ENCODE data around the gene GPR157. TPM values are rescaled to one million over a fixed set of nuclear protein-coding genes. Genes with fewer than 3 reads are reported as not detected.

GPR157 gene
- total and polyA plus RNA-seq, 2 experiments from 2014 or later: 1.7 to 2.7 TPM

GRCh38 chr1:9071554-9072235 is 57.2 kb downstream of the GPR157 start:
- no peak overlapping the region for H2AFZ ChIP-seq

GRCh38 chr1:9070486-9070885 is 58.4 kb downstream of the GPR157 start:
- no peak overlapping the region for H3K27ac ChIP-seq
- no peaks in the 10 kb centered on the region for H3K79me2 ChIP-seq (ENCODE audit: insufficient read depth)
- in situ Hi-C loops (cut with MboI): no loop called here
- H2AFZ ChIP-seq: no peak overlapping the region
- H3K4me1 ChIP-seq (ENCODE audit: insufficient read depth): peaks cover 23% of the 10 kb centered on the region
- DNase-seq: no peak
- TF ChIP-seq EZH2 (IDR thresholded peaks at IDR 0.05; ENCODE audit: insufficient read depth, poor library complexity, severe bottlenecking) (no peak), EZH2phosphoT487 (IDR thresholded peaks at IDR 0.05; ENCODE audit: insufficient read depth, low read depth) (no peak)
- no peaks in the 10 kb centered on the region for H4K20me1 ChIP-seq (ENCODE audit: insufficient read depth)
- 83 to 89% methylated on average over 7 of the region's 7 CpGs for WGBS, 2 experiments (ENCODE audit: low coverage in 1 of 2, low lambda C conversion rate in 2 of 2, missing lambda C conversion rate in 2 of 2)
- H3K4me3 ChIP-seq: no peak overlapping the region
- H3K9me2 ChIP-seq (ENCODE audit: insufficient read depth): no peaks in the 10 kb centered on the region
- peaks cover 8% of the 10 kb centered on the region; the same call in 1 of the 2 replicates for H3F3A ChIP-seq (ENCODE audit: insufficient read depth)
- H3K36me3 ChIP-seq (ENCODE audit: low read depth): no peaks in the 10 kb centered on the region
- peaks cover 8% of the 10 kb centered on the region; the same call in 1 of the 2 replicates for H3K27me3 ChIP-seq (replicated peaks; ENCODE audit: insufficient read depth)
- no peak overlapping the region for H3K4me2 ChIP-seq (ENCODE audit: unreplicated experiment)
- no peaks in the 10 kb centered on the region for H3K9me3 ChIP-seq (ENCODE audit: low read depth)
- H3K9ac ChIP-seq: no peak overlapping the region

More at GRCh38 chr1:9071554-9072235, 57.2 kb downstream of the GPR157 start:
- no peaks in the 10 kb centered on the region for H3K79me2 ChIP-seq (ENCODE audit: insufficient read depth)
- peaks cover 20% of the 10 kb centered on the region for H3K4me1 ChIP-seq (ENCODE audit: insufficient read depth)
- no peaks in the 10 kb centered on the region for H3K9me2 ChIP-seq (ENCODE audit: insufficient read depth)
- in situ Hi-C loops (cut with MboI): no loop called here
- H3K36me3 ChIP-seq (ENCODE audit: low read depth): no peaks in the 10 kb centered on the region
- 91 to 93% methylated on average over 27 to 50 of the region's 50 CpGs for WGBS, 2 experiments (ENCODE audit: low coverage in 1 of 2, low lambda C conversion rate in 2 of 2, missing lambda C conversion rate in 2 of 2)
- DNase-seq: no peak
- no peaks in the 10 kb centered on the region for H3K9me3 ChIP-seq (ENCODE audit: low read depth)
- TF ChIP-seq EZH2phosphoT487 (IDR thresholded peaks at IDR 0.05; ENCODE audit: insufficient read depth, low read depth) (no peak), EZH2 (IDR thresholded peaks at IDR 0.05; ENCODE audit: insufficient read depth, poor library complexity, severe bottlenecking) (no peak)
- H3K4me2 ChIP-seq (ENCODE audit: unreplicated experiment): no peak overlapping the region
- no peak overlapping the region for H3K4me3 ChIP-seq
- H4K20me1 ChIP-seq (ENCODE audit: insufficient read depth): no peaks in the 10 kb centered on the region
- peaks cover 8% of the 10 kb centered on the region; the same call in 1 of the 2 replicates for H3F3A ChIP-seq (ENCODE audit: insufficient read depth)
- no peak overlapping the region for H3K9ac ChIP-seq
- H3K27ac ChIP-seq: no peak overlapping the region
- H3K27me3 ChIP-seq (replicated peaks; ENCODE audit: insufficient read depth): peaks cover 8% of the 10 kb centered on the region; the same call in 1 of the 2 replicates

- Histone ChIP-seq H3K4me1 (ENCODE audit: insufficient read depth) (peaks cover 30% of the 10 kb centered on the region), H3F3A (ENCODE audit: insufficient read depth) (peaks cover 8% of the 10 kb centered on the region; the same call in 1 of the 2 replicates), H3K9me2 (ENCODE audit: insufficient read depth) (no peaks in the 10 kb centered on the region), H3K36me3 (ENCODE audit: low read depth) (no peaks in the 10 kb centered on the region), H4K20me1 (ENCODE audit: insufficient read depth) (no peaks in the 10 kb centered on the region), H2AFZ (peak within 1 kb of the TSS; percentile 67), H3K9me3 (ENCODE audit: low read depth) (no peaks in the 10 kb centered on the region), H3K4me2 (ENCODE audit: unreplicated experiment) (peak within 1 kb of the TSS; percentile 72), H3K27ac (peak within 1 kb of the TSS; percentile 30; the same call in 1 of the 2 replicates), H3K4me3 (peak within 1 kb of the TSS; percentile 33; the same call in 1 of the 2 replicates), H3K79me2 (ENCODE audit: insufficient read depth) (no peaks in the 10 kb centered on the region), H3K27me3 (replicated peaks; ENCODE audit: insufficient read depth) (peaks cover 6% of the 10 kb centered on the region; the same call in 1 of the 2 replicates), H3K9ac (peak within 1 kb of the TSS; percentile 26; the same call in 1 of the 2 replicates)
- no peak for TF ChIP-seq EZH2 (IDR thresholded peaks at IDR 0.05; ENCODE audit: insufficient read depth, poor library complexity, severe bottlenecking)
- no peak for TF ChIP-seq EZH2phosphoT487 (IDR thresholded peaks at IDR 0.05; ENCODE audit: insufficient read depth, low read depth)
- peak; percentile 58 for DNase-seq
- 29 to 32% methylated on average over 8 of the region's 8 CpGs for WGBS, 2 experiments (ENCODE audit: low coverage in 1 of 2, low lambda C conversion rate in 2 of 2, missing lambda C conversion rate in 2 of 2)
- in situ Hi-C loops (cut with MboI): no loop called here
Measured at GRCh38 chr1:9069326-9070100, 59.4 kb downstream of the GPR157 start, which contains the start of gene SLC2A5. SLC2A5 (minus strand) TSS chr1:9069635; CDS start chr1:9069536, 99 bp downstream.

GRCh38 chr1:9068981-9069325 is 59.9 kb downstream of the GPR157 start:
- no peak for TF ChIP-seq EZH2phosphoT487 (IDR thresholded peaks at IDR 0.05; ENCODE audit: insufficient read depth, low read depth)
- no peak for TF ChIP-seq EZH2 (IDR thresholded peaks at IDR 0.05; ENCODE audit: insufficient read depth, poor library complexity, severe bottlenecking)
- no peaks in the 10 kb centered on the region for H3K9me3 ChIP-seq (ENCODE audit: low read depth)
- 0 out of 2 replicates have a peak, but pooled peaks cover under 1% of the 10 kb centered on the region for H3K27me3 ChIP-seq (replicated peaks; ENCODE audit: insufficient read depth)
- WGBS, 2 experiments (ENCODE audit: low coverage in 1 of 2, low lambda C conversion rate in 2 of 2, missing lambda C conversion rate in 2 of 2): 28 to 42% methylated on average over 4 of the region's 4 CpGs
- peaks cover 35% of the 10 kb centered on the region for H3K4me1 ChIP-seq (ENCODE audit: insufficient read depth)
- no peaks in the 10 kb centered on the region for H3K79me2 ChIP-seq (ENCODE audit: insufficient read depth)
- no peaks in the 10 kb centered on the region for H3K9me2 ChIP-seq (ENCODE audit: insufficient read depth)
- DNase-seq: peak; percentile 30
- peak overlapping the region; percentile 26; the same call in 1 of the 2 replicates for H3K9ac ChIP-seq
- H3K4me3 ChIP-seq: peak overlapping the region; percentile 33; the same call in 1 of the 2 replicates
- peaks cover 11% of the 10 kb centered on the region for H3F3A ChIP-seq (ENCODE audit: insufficient read depth)
- H3K27ac ChIP-seq: peak overlapping the region; percentile 30; the same call in 1 of the 2 replicates
- H4K20me1 ChIP-seq (ENCODE audit: insufficient read depth): no peaks in the 10 kb centered on the region
- no peaks in the 10 kb centered on the region for H3K36me3 ChIP-seq (ENCODE audit: low read depth)
- peak overlapping the region; percentile 72 for H3K4me2 ChIP-seq (ENCODE audit: unreplicated experiment)
- in situ Hi-C loops (cut with MboI): no loop called here
- peak overlapping the region; percentile 67 for H2AFZ ChIP-seq
